HG03097 (cell line): ENCODE data around the gene WT1.

Source experiments
- ATAC-seq: cut with Tn5 transposase; IDR thresholded peaks from one replicate; pipeline ENCODE4 v1.9.1; 2021; ENCODE audit not compliant: unreplicated experiment, low FRiP score

WT1 gene

DNA sequence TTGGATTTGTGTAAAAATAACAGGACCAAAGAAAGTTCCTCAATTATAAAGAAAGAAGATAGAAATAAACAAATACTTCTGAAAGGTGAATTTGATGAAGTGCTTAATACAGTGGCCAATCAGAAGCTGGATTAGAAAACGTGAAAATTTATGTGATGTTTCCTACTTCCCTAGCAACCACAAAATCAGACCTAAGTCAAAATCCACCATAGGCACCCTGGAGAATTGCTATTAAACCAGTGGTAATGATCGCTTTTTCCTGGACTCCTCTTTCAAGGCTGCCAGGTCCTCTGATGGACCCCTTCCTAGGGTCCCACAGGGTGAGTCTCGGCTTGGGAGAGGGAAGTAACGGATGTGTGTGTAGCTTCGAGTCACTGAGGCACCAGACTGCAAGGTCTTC is 9.6 kb downstream of the WT1 start:
- ATAC-seq: no peak

DNA sequence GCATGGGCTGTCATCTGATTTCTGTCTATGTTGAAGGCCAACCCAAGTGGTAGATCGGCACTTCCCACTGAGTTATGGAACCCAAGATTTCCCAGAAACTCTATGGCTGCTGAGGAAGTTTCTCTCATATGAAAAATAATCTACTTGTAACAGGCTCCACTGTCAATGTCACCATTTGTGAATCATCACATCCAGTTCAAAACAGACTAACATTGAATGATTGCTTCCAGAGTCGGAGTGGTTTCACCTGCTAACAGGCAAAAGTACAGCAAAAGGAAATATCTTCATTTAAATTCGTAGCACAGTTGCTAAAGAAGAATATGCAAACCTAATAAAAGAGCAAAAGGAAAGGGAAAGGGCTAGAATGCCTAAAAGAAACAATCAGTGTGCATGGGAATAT is 12.8 kb downstream of the WT1 start:
- no peak for ATAC-seq

DNA sequence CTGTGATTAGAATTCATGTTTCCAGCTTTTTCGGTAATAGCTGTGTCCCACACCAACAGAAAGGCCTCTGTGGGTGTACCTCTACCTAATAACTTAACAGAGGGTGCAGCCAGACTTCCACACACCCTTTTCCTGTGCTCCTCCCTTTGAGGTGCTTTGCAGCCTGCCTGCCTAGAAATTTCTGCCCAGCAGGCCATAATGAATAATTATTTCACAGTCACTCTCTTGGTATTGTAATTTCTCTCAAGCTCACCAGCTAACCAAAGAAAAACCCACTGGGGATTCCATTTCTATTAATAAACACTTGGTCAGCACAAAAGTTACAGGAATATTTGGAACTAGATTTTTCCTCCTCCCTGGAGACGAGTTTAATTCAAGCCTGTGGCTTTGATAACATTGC is 13.3 kb downstream of the WT1 start:
- ATAC-seq: no peak

DNA sequence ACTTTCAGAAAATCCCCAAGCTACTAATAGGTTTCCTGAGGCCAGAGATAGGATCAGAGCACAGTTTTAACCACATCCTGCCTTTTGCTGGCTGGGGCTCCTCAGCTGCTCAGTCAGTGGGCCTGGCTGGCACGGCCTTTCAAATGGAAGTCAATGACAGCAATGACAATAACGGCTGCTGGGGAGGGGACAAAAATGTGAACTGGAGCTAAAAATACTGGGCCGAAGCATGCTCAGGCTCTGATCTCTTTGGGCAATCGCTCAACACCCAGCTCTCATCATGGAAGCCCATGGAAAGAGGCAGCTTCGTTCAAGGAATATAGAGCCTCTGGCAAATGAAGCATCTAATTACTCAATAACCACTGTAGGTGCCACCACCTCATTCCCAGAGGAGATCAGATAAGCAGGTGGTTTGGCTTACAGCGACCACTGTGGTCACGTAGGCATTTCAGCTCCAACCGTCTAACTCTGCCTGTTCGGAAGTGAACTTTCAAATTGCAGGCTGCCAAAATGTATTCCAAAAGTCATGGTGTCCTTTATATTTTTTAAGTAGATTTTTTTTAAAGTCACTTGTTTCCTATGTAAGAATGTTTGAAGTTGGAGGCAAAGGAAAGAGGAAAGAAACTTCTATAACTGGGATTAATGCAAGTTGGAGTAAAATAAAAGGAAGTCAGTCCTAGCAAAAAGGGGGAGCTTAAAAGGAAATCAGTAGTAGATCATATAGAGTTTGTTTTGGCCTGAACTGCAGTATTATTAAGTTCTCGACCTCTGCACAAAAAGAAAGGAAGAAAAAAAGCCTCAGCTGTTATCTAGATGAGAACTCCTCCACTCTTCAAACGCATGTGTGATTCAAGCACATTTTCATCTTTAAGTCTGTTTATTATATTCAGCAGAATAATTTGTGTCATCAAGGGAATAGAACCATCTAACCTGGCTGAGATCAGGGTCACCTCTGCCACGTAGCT is 14.1 kb downstream of the WT1 start:
- ATAC-seq: peak; percentile 88

DNA sequence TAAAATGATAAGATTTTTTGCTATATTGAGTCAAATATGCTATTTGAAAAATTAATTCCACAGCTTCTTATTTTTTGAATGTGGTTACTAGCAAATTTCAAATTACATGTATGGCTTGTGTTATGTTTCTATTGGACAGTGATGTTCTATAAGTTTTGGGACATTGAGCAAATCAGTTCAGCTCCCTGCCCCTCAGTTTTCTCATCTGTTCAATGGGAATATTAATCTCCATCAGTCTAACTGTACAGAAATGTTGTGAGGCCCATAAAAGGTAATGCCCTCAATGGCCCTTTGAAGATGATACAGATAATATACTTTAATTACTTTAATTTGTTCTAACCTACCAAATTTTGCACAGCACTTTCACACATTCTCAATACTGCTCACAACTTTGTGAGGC is 15.2 kb downstream of the WT1 start:
- ATAC-seq: no peak

DNA sequence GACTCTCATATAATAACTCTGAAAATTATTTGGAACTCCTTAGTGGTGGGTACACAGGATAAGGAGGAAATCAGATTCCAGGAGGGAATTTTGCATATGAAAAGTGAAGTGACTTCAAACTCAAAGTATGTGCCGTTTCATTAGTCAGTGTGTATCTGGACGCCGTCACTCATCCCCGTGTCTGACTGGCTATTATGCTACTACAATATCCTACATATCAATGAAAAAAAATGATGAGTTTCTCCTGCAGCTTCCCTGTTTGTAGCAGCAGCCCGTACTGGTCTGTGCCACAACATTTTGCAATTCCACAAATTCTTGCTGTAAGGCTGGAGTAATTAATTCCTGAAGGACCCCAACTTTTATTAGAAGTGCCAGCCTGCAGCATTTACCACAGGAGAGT is 16.5 kb downstream of the WT1 start:
- ATAC-seq: no peak

DNA sequence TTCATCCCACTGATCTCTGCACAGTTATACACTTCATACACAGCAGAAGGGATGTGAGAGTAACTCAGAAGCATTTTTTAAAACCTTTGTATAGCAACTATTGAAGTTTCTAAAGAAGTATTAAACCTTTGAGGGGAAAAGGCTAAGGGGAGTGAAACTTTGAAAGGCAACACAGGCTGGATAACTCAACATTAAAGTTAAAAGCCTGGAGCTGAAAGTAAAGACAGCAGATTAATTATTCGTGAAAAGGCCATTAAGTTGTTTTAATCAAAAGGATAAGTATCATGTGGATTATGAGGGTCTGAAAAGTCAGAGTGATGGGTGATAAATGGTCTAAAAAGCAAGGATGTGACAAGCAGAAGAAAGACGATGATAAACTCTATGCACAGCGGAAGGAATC is 17.5 kb downstream of the WT1 start:
- no peak for ATAC-seq

DNA sequence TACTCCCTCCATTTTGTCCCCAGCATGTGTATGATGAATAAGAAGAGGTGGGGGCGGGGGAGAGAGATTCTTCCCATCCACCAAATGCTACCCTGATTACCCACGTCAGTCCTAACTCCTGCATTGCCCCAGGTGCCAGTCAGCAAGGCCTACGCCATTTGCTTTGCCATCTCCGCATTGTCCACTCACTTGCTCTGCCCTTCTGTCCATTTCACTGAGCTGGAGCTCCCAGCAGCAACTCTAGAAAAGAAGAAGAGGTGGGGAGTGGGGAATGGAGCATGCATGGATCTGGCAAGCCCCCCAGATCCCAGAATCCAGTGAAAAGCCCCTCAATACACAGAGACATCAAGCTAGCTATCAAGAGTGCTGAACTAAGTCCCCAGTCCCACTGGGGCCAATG is 19.0 kb downstream of the WT1 start:
- ATAC-seq: no peak

DNA sequence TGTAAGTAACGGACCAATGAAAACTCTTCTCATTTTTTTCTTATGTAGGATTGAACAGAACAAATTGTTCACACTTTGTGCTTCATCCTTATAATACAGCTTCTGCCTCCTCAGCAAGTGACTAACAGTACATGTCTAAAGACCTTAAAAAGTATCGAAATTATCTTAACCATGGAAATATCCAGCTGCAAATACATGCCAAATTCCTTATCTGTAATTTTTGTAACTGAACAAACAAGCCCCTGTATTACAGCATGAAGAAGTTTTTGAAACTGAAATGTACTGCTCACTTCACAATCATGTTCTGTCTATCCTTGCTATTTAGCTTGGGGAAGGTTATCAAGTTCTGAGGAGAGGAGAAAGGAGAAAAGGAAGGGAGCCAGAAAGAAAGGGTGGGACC is 20.4 kb downstream of the WT1 start:
- no peak for ATAC-seq

DNA sequence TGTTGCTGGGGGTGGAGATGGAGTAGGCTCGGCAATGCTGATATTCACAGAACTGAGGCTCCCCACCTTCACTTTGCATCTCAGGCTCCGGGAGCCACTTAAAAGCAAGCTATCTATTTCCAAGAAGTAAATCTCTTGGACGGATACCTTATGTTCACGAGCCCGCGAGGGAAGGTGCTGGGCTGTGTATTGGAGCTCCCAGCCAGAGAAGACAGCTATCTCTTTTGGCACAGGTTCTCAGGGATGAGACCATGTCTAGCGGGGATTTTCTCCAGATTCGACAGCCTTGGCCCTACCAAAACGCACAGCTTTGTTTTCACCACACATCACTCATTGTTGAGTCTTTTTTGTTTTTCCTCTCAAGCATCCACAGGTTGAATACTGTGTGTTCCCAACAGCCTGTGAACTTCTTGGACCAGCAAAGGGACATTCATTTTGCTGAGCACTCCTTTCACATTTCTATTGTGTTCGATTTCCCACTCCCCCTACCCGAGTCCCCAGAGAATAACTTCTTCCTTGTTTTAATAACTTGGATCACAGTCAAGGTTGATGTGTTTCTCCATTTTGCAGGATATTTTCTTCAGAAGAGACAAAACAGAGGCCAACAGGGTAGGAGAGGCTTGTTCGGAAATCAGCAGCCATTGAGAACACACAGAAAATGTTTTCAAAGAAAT is 23.3 kb downstream of the WT1 start:
- no peak for ATAC-seq

DNA sequence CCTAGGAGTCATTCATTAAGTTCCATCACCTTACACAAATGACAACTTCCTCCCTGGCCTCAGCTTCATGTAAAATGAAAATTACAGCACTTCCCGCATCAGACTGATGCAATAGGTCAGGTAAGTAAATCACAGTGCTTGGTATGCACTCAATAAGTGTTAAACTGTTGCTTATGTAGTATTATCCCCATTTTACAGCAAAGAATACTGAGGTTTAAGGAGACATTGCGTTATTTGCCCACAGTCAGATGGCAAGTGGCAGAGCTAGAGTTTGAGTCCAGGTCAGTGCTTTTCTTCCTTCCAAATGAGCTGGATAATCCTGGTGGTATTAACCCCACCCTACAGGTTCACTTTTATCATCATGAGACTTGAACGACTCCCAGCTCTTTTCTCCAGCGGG is 29.7 kb downstream of the WT1 start:
- no peak for ATAC-seq

DNA sequence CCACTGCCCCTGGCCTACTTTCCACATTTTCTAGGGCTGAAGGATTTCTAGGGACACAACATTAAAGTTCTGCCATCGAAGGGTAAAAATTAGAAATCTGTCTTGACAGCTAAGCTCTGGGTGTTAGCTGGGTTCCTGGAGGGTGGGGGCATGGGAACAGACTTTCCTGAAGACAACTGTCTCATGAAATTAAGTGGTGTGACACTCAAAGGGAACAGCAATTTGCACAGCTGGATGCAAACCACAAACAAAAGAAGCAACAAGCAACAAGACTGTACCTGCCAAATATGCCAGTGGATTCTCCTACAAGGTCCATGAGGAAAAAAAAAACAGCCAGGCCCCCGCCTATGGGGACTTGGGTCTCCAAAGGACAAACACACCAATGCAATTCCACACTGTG is 32.5 kb downstream of the WT1 start:
- ATAC-seq: no peak

DNA sequence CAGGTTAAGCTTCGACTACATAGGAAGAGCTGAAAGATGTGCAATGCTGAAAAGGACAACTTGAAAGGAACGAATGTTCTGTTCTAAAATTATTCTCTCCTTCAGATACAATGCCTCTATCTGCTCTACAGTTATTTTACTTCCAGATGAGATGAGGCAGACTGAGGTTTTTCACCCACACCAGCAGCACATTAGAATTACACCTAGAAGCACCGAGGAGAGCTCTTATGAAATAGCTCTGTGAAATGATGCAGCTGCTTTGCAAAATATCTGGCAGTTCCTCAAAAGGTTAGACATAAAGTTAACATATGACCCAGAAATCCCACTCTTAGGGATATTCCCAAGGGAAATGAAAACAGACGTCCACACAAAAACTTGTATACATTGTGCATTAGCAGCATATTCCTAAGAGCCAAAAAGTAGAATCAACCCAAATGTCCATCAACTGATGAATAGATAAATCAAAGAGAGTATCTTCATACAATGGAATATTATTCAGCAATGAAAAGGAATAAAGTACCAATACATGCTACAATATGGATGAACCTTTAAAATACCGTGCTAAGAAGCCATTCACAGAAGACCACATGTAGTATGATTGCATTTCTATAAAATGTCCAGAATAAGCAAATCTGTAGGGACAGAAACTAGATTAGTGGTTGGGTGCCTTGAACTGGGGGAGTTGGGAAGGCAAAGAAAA is 34.5 kb downstream of the WT1 start:
- no peak for ATAC-seq

DNA sequence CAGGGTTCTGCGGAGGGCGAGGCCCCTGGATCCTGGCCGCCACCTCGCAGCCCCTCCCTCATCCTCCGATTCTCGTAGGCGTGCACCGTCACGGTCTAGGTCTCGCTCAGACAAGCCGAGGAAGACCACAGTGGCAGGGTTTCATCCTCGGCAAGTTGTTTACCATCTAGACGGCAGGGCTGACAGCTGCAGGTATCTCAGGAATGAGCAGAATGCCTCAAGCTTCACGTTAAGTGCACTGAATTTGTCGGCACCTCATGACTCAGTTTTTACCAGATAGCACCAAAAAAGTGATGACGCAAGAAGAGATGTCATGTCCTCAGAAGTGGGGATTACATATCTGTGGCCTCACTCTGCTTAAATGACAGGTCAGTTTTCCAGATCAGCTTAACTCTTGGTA is 35.1 kb downstream of the WT1 start:
- ATAC-seq: no peak

DNA sequence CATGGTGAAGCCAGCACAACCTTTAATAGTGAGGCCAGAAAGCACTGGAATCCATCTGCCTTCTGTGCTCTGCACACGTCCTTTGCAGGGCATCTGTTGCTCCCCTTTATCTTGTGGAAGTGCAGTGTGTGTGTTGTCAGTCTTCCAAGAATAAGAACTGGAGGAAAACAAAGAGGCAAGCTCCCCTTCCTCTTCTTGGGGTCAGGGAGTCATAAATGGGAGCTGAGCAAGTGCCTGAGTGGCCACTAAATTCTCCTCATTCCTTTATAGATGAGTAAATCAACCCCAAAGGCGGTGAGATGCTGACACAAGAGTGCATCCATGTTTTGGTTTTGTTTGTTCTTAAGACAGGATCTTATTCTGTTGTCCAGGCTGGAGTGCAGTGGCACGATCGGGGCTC is 38.3 kb downstream of the WT1 start:
- no peak for ATAC-seq

DNA sequence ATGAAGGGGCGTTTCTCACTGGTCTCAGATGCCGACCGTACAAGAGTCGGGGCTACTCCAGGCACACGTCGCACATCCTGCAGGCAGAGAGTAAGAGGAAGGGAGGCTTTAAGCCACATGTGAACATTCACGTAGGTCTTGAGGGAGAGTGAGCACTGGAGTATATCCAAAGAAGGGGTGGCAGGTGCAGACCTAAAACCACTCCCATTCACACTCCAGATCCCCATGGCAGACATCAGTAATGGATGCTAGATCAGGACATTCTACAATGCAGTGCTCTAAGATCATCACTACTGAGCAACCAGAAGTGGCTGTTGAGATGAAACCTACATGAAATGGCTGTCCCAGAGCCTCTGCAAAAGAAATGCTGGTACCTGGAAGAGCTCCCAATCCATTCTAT is 39.0 kb downstream of the WT1 start:
- ATAC-seq: peak; percentile 65

DNA sequence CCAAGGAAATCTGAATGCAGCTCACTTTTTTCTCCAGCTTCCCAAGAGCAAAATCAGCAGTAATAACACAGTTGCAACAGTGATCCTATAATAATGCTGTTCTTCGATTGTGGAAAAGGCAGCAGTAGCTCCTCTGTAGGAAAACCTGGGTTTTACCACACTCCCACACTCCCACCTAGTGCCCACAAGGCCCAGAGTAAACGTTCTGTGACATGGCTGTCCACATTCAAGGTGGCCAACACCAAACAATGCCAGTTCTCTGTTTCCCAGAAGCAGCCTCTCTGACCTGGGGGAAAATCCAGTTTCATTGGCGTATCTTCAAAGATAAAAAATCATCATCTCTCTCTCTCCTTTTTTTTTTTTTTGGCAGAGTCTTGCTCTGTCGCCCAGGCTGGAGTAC is 40.2 kb downstream of the WT1 start:
- no peak for ATAC-seq

DNA sequence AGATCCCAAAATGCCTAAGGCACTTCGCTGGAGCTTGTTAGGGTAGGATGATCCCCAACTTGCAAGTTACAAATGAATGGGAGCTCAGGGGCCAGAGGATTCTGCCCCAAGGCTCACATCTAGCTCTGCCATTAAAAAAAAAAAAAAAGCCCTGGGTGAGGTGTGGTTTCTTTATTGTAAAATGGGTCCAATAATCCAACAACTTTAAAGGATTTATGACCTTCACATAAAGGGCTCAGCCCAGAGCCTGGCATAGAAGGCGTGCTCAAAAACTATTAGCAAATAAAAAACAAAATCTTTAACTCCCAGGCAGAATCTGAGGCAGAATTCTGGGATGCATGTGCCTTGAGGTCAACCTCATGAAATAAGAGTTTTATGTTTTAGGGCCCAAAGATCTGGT is 42.5 kb downstream of the WT1 start:
- ATAC-seq: no peak

DNA sequence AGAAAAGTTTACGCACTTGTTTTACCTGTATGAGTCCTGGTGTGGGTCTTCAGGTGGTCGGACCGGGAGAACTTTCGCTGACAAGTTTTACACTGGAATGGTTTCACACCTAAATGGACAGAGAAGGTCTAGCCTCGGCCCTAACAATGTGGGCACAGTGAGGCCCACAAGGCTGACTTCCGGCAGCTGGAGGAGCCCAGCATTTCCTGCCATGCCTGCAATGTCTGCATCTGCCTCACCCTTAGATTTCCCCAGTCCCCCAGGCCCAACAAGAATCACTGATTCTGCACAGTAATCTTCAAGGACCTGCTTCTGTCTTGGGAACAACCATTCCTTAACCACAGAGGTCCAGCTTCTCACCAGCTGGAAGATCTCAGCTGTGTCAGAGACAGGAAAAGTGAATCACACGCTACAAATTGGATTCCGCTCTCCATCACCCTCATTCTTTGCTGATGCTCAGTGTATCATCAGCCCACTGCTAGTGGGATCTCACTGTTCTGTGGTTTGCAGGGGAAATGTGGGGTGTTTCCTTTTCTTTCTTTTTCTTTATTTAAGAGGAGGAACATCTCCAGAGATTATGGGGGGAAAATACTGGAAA is 43.3 kb downstream of the WT1 start:
- no peak for ATAC-seq

DNA sequence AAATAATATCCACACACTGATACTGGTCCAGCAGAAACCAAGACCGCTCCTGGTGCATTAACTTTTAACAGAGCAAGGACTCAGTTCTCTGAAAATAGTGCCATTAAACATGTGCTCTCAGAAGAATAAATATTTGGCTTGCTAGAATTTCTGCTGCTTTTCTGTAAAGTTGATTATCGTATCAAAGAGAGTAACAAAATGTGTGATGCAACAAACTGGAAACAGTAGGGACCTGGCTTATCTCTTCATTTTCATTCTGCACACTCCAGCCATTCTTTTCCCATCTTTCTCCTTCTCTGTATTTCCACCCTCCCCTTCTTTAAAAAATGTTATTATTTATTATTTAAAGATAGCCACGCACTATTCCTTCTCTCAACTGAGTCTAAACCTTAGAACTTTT is 43.9 kb downstream of the WT1 start:
- ATAC-seq: no peak

DNA sequence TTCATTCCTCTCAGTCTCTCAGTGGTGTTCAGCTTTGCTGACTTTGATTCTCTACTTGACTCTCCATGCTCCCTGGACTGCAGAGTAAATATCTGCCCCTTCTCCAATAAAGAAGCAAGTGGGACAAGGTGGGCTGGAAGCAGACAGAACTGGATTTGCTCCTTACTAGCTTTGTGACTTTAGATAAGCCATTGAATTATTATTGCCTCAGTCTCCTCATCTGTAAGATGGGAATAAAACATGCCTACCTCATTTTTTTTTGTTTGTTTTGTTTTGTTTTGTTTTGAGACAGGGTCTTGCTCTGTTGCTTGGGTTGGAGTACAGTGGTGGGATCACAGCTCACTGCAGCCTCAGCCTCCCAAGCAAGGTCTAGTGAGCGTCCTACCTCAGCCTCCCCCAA is 44.6 kb downstream of the WT1 start:
- no peak for ATAC-seq
